Left lobe of liver (tissue), 2 donors: ENCODE results near the gene ZFAND2A. TPM values are rescaled to one million over a fixed set of nuclear protein-coding genes. Genes with fewer than 3 reads are reported as not detected.
A peak's percentile ranks its signal among the peaks of the same experiment; 100 is the strongest.
"Not testable (repeated sequence)": the region's sequence is repeated elsewhere in the genome, so short reads cannot be mapped to it uniquely, and the experiment has no call there.

Experiments
- ATAC-seq: fragments of 200-7000 bp; cut with Tn5 transposase; one replicate; pipeline ENCODE4 v1.9.1; 2020; ENCODE audit warnings: mild to moderate bottlenecking, moderate library complexity
- DNase-seq: peaks from one replicate; pipeline ENCODE4 v3.0.0-alpha.2; 2020; ENCODE audit warnings: low spot score
- total RNA-seq: library from RNA; stranded (reverse); gene quantifications from one replicate; pipeline ENCODE4 v1.2.1, GENCODE V29; 2021
- donor health status: DM: no; HTN: no; CAD: no; lungs with moderate emphysema.
- donor health status: DM: no; HTN: yes; CAD: no.

ZFAND2A gene
- total RNA-seq, 1 donor from 2014 or later: 39.8 TPM

DNA sequence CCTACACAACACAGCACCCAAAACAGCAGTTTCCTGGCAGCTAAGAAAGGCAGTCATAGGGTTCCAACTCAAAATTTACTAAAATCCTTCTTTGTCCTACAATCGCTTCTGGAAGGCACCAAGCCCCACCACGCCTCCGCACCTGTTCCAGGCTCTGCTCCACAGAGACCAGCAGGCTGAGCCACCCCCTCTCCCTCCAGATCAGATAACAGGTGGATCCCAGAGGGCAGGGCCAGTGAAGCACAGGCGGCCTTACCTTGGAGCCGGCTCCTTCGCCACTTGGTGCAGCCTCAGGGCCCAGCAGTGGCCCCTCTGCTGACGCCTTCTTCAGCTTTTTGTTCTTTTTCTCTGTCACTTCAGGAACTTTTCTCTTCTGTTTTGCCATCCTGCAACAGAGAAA, 33.0 kb downstream of the ZFAND2A start:
- no peak for ATAC-seq

DNA sequence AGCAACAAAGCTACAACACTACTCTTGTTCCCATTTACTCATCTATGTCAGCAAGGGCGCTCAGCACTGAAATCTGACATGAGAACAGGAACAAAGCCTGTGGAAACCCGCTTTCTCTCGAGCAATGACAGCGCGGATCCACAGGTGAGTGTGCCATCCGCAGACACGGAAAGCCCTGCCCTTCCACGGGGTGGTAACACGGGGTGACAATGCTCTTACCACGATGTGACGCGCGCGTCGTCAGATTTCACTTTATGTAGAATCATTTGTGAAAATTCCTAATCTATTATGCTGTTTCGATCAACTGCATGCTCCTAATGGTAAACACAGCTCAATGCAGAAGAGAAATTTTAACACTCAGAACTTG, 34.4 kb downstream of the ZFAND2A start:
- ATAC-seq (no peak), DNase-seq (no peak)

More for the DNA sequence above, 33.0 kb downstream of the ZFAND2A start:
- DNase-seq: no peak

DNA sequence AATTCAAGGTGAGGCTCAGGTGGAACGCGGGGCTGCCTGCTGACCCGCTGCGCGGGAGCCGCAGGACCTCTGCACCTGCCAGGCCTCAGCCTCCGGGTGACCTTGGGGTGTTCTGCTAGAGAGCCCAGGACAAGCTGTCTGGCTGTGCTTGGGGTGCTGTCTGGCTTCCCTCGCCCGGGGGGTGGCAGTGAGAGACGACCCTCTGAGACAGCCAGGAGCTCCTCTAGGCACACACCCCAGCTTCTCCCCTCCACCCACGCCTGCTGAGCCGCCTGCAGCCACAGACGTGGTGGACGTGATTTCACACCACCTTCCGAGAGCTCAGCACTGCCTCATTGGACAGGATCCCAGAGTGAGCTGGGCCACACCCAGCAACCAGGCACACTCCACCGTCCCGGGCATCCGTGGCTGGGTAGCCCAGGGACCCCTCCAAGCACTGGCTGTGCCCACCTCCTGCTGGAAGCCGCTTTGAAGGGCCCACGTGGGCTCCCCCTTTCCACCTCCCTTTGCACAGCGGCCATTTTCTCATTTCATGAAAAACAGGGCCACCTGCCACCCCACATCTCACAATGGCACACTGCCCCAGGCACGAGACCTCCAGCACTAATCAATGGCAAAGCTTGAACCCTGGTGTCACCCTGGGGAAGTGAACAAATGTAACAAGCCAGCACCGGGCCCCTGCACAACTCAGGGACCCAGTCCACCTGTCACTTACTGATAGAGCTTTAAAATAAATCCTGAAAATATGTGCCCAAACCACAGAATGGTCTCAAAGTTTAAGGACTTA, 35.0 kb downstream of the ZFAND2A start:
- DNase-seq: no peak
- ATAC-seq: peak; percentile 69

DNA sequence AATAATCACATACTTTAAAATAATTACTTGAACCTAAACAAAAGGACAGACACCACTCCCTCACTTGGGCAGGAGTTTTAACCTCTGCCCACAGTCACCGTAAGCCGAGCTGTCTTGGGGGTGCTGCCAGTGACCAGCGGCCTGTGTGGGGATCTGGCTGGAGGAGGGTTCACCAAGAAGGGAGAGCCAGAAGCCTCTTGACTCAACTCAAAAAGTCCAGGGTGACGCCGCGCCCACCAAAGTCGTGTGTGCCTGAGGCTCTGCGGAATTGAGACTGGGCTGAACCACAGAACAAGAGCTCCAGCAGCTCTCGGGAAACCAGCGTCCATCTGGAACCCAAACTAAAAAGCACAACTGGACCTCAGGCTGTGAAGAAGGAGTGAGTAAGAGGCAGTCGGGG, 35.8 kb downstream of the ZFAND2A start:
- DNase-seq (no peak), ATAC-seq (peak; percentile 6)

- peak; percentile 72 for DNase-seq
- peak; percentile 95 for ATAC-seq
Measured at GRCh38 chr7:1123715-1124114, 36.3 kb downstream of the ZFAND2A start.

DNA sequence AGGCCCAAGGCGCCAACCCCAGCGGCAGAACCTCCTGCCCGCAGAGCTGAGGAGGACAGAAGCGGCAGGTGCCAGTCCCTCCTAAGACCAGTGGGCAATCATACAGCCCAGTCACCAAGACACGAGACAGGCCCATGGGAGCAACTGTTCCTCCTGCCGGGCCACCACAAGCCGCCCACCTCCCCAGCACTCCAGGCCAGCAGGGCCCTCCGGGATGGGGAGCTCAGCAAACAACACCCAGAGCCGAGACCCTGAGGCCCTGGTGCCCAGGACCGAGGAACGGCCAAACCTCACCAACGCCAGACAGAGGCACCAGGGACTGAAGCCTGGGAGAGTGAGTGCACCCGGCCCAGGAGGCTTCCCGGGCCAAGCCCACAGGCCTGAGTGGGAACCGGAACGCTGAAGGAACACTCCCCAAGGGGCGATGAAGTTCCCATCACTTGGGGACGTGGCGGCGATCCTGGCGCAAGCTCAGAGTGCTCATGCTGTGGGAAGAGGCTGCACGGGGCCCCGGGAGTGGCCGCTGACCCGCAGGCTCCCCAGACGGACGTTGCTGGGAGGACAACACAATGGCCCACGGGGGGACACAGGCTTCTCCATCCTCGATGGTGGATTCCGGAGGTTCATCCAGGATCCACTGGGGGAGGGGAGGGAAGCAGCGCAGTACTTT, 37.0 kb downstream of the ZFAND2A start:
- DNase-seq: no peak
- ATAC-seq: no peak

GRCh38 chr7:1121886-1122831, 37.8 kb downstream of the ZFAND2A start:
- DNase-seq: no peak
- ATAC-seq: no peak

GRCh38 chr7:1121476-1121875, 38.5 kb downstream of the ZFAND2A start:
- ATAC-seq (no peak), DNase-seq (no peak)

DNA sequence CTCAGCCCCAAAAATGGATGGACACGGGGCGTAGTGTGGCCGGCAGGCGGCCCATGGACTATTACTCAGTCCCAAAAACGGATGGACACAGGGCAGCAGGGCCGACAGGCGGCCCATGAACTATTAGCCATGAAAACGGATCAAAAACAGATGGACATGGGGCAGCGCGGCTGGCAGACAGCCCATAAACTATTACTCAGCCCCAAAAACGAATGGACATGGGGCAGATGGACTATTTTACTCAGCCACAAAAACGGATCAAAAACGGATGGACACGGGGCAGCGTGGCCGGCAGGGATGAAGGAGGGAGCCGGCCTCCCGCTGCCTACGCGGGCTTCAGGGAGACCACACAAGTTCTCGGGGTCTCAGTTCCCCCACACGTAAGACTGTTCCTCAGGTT, 39.2 kb downstream of the ZFAND2A start:
- DNase-seq (no peak), ATAC-seq (no peak)

DNA sequence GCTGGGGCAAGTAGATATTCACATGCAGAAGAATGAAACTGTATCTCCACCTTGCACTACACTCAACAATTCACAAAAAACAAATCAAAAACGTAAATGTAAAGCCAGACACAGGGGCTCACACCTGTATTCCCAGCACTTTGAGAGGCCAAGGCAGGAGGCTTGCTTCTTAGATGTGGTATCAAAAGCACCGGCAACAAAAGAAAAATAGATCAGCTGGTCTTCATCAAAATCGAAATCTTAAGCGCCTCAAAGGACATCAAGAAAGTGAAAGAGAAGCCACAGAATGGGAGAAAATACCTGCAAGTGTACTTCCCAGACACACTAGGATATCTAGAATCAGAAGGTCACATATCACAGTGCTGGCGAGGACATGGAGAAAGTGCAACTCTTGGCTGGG, 40.8 kb downstream of the ZFAND2A start:
- no peak for ATAC-seq
- no peak for DNase-seq

DNA sequence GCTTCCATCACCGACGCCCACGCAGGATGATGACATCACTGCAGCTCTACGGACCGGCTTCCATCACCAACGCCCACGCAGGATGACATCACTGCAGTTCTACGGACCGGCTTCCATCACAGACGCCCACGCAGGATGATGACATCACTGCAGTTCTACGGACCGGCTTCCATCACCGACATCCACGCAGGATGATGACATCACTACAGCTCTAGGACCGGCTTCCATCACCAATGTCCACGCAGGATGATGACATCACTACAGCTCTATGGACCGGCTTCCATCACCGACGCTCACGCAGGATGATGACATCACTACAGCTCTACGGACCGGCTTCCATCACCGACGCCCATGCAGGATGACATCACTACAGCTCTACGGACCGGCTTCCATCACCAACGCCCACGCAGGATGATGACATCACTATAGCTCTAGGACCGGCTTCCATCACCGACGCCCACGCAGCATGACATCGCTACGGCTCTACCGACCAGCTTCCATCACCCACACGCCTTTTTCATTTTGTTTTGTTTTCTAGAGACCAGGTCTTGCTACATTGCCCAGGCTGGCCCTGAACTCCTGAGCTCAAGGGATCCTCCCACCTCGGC, 42.6 kb downstream of the ZFAND2A start:
- no peak for ATAC-seq

DNA sequence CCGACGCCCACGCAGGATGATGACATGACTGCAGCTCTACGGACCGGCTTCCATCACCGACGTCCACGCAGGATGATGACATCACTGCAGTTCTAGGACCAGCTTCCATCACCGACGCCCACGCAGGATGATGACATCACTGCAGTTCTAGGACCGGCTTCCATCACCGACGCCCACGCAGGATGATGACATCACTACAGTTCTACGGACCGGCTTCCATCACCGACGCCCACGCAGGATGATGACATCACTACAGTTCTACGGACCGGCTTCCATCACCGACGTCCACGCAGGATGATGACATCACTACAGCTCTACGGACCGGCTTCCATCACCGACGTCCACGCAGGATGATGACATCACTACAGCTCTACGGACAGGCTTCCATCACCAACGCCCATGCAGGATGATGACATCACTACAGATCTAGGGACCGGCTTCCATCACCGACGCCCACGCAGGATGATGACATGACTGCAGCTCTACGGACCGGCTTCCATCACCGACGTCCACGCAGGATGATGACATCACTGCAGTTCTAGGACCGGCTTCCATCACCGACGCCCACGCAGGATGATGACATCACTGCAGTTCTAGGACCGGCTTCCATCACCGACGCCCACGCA, 43.5 kb downstream of the ZFAND2A start:
- not testable (repeated sequence) for DNase-seq, ATAC-seq

More for the DNA sequence above, 42.6 kb downstream of the ZFAND2A start:
- DNase-seq: no peak

GRCh38 chr7:1115171-1116045, 44.6 kb downstream of the ZFAND2A start:
- ATAC-seq, DNase-seq: not testable (repeated sequence)

DNA sequence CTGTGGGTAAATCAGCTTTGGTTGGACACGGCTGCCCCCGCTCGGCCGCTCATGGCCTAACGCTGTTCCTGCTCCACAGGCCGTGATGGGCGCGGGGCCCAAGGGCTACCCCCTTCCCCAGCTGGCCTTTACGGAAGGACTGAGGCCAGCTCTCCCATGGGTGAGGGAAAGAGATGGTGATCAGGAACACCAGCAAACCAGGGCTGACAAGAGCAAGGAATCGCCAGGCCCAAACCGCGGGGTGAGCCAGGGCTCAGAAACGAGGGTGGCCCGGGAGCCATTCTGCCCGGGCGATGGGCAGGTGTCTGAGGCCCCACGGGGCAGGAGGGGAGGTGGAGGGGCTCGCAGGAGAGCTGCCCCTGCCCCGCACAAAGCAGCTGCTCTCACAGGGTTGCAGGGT, 45.5 kb downstream of the ZFAND2A start:
- DNase-seq: no peak
- peak; percentile 41 for ATAC-seq

DNA sequence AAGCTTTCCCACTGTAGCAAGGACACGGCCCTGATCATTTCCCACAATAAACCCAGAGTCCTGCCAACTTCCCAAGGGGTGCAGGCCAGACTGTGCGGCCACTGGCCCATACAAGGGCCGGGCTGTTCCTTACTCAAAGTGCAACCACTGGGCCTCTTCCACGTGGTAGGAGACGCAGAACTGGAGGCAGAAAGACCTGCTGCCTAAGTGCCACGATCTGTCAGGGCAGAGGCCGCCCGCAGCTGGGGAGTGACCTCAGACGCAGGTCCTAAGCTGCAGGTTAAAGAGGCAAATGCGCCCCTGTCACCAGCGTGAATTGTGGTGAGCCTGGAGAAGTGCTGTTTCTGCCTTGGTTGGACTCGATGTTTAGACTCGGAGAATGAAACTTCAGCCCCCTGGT, 45.9 kb downstream of the ZFAND2A start:
- ATAC-seq: peak; percentile 19
- no peak for DNase-seq

DNA sequence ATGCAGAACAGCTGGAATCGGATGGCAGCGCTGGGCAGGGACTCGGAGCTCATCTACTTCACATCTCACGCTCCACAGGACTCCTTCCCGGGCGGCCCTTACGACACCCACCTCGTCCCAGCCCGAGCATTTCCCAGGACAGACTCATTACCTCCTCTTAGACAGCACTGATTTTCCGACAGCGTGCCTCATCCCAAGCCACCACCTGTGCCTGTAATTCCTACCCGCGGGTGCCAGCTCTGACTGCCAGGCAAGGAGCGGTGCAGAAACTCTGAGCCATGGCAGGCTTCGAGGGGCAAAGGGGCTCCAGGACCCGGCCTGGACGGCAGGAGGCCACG, 46.5 kb downstream of the ZFAND2A start:
- DNase-seq (no peak), ATAC-seq (no peak)

DNA sequence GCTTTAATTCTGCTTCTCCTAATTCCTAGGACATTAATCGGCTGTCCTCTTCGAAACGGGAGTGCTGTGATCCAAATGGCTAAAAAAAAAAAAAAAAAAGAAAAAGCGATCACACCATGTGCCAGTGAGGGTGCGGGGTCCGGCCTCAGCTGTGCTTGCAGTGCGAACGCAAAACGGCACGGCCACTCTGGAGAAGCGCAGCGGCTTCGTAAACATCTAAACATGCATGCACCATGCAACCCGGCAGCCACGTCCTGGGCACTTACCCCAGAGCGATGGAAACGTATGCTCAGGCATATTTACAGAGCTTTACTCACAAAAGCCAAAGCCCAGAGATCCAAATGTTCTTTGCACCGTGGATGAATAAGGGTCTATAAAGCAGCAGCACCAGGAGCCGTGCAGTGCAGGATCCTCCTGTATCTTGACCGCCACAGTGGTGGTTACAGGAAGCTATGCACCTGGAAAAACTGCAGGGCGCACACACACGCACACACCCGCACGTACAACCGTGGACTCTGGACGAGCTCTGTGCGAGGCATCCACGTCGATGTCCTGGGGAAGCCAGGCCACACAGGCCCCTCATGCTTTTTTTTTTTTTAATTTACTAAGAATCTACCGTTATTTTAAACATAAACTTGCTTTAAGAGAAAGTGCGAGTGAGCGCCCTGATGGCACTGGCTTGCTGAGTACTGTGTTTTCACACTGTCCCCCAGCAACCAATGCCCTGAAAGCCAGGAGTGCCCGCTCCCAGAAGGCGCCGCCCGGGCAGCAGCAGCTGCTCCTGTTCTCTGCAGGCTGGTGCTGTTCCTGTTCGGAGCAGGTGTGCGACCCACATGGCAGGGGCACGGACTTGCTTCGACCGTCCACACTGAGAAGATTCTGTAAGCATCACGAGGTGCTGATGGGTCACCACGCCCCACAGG, 47.1 kb downstream of the ZFAND2A start:
- no peak for DNase-seq
- ATAC-seq: no peak

DNA sequence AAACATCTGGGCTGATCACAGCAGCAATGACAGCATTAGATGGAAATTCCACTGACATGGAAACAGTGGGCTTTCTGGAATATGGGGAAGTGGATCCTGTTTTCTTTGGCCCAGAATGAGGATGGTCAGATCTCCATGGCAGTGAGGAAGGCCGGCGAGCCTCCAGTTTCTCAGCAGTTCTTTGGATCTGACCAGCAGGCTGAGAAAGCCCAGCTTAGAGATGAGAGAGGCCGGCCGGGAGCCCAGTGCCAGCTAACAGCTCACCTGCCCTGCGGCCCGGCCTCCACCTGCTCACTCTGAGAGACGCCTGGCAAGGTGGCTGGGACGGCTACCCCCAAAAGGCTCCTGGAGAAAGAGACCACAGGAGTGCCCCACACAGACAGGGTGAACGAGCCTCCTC, 47.9 kb downstream of the ZFAND2A start:
- ATAC-seq: no peak
- DNase-seq: no peak

- ATAC-seq: no peak
- DNase-seq: no peak
Measured at GRCh38 chr7:1111156-1111555, 48.8 kb downstream of the ZFAND2A start.
